Testis (tissue), 2 donors: Measurements from ENCODE around the gene TTLL3.

Experiments used
- POLR2A ChIP-seq: fragments of 450-650 bp; IDR thresholded peaks from one replicate; pipeline ENCODE4 v1.6.1; 2017; ENCODE audit warnings: antibody characterized with exemption, mild to moderate bottlenecking, moderate library complexity
- TF ChIP-seq, protein P1 (sequence below), 3 experiments: fragments of 450-650 bp in 2 of 3; fragments of 200-600 bp in 1 of 3; sonication (generic) in 1 of 3; IDR thresholded peaks; one replicate each; pipeline ENCODE4 v1.5.1; 2016 to 2019; ENCODE audit warnings: antibody characterized with exemption in 3 of 3, mild to moderate bottlenecking in 2 of 3, moderate library complexity in 1 of 3

DNA sequence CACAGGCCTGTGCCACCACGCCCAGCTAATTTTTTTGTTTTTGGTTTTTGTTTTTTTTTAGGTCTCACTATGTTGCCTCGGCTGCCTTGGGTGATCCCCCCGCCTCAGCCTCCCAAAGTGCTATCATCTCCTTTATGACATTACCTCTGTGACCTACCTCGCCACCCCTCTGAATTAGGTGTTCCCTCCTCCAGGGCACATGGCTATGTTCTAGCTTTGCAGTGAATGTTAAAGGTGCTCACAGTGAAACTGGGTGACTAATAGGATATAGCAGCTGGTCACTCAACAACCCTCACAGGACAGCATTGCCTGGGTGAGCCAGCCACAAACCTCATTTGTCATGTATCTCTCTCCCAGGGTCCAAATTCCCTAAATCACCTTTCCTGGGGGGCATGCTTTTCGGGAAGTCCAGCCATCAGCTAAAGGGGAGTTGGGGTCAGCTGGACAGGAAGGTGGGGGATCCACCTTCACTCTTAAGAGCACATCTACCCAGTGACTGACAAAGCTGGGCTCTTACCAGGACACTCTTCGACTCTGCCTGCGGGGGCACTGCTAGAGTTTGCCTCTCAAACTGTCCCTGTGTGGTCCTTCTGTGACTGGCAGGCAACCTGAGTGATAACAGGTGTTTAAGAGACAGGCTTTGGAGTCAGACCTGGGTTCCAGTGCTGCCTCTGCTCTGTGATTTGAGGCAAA lies 1.6 kb upstream of the TTLL3 start:
- TF ChIP-seq POLR2A: no peak
- TF ChIP-seq, protein P1, sequence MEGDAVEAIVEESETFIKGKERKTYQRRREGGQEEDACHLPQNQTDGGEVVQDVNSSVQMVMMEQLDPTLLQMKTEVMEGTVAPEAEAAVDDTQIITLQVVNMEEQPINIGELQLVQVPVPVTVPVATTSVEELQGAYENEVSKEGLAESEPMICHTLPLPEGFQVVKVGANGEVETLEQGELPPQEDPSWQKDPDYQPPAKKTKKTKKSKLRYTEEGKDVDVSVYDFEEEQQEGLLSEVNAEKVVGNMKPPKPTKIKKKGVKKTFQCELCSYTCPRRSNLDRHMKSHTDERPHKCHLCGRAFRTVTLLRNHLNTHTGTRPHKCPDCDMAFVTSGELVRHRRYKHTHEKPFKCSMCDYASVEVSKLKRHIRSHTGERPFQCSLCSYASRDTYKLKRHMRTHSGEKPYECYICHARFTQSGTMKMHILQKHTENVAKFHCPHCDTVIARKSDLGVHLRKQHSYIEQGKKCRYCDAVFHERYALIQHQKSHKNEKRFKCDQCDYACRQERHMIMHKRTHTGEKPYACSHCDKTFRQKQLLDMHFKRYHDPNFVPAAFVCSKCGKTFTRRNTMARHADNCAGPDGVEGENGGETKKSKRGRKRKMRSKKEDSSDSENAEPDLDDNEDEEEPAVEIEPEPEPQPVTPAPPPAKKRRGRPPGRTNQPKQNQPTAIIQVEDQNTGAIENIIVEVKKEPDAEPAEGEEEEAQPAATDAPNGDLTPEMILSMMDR (IDR thresholded peaks at IDR 0.05): no peak
